SU-DHL-6 (cell line): ENCODE data around the gene SAG.

Experiments
- H2AFZ ChIP-seq: fragments of 200-600 bp; sonication (generic); 2 replicates; pipeline ENCODE4 v1.6.1; 2014; ENCODE audit warnings: low read depth, mild to moderate bottlenecking, moderate library complexity, mixed read lengths, antibody characterized with exemption, low read length; ENCODE audit not compliant: severe bottlenecking
- H3F3A ChIP-seq: fragments of 200-600 bp; shearing (Covaris generic); 2 replicates; pipeline ENCODE4 v1.6.0; 2016; ENCODE audit warnings: antibody characterized with exemption, mild to moderate bottlenecking; ENCODE audit not compliant: insufficient read depth
- H3K27ac ChIP-seq: fragments of 200-600 bp; sonication (generic); 2 replicates; pipeline ENCODE4 v1.5.1; 2016; ENCODE audit warnings: low read depth, mild to moderate bottlenecking, low read length, moderate library complexity, mixed read lengths
- H3K27me3 ChIP-seq: fragments of 200-600 bp; sonication (generic), shearing (Covaris generic); 2 replicates; pipeline ENCODE4 v1.6.0; 2014; ENCODE audit warnings: mild to moderate bottlenecking, low read length
- H3K36me3 ChIP-seq: fragments of 200-600 bp; sonication (generic); 2 replicates; pipeline ENCODE4 v1.6.1; 2014; ENCODE audit warnings: mild to moderate bottlenecking, low read length, mixed read lengths
- H3K4me2 ChIP-seq: fragments of 300-600, 200-600 bp; shearing (Covaris generic), sonication (generic); 2 replicates; pipeline ENCODE4 v1.6.0; 2014; ENCODE audit warnings: low read length, low read depth, mild to moderate bottlenecking; ENCODE audit not compliant: poor library complexity, severe bottlenecking
- H3K4me3 ChIP-seq: fragments of 200-600 bp; sonication (generic); 2 replicates; pipeline ENCODE4 v1.5.1; 2014; ENCODE audit warnings: antibody characterized with exemption, low read length, mild to moderate bottlenecking, mixed read lengths; ENCODE audit not compliant: insufficient read depth, poor library complexity, severe bottlenecking
- H3K79me2 ChIP-seq: fragments of 200-600 bp; sonication (generic); 2 replicates; pipeline ENCODE4 v1.6.1; 2014; ENCODE audit warnings: mild to moderate bottlenecking, low read length, moderate library complexity; ENCODE audit not compliant: insufficient read depth
- H3K9ac ChIP-seq: fragments of 200-600 bp; sonication (generic); 2 replicates; pipeline ENCODE4 v1.7.0; 2014; ENCODE audit warnings: mild to moderate bottlenecking, low read length
- H3K9me2 ChIP-seq: fragments of 200-600 bp; sonication (generic); replicated peaks from 2 replicates; pipeline ENCODE4 v1.6.1; 2014; ENCODE audit warnings: low read length; ENCODE audit not compliant: insufficient read depth
- H3K9me3 ChIP-seq: fragments of 200-600 bp; sonication (generic); 2 replicates; pipeline ENCODE4 v1.6.1; 2014; ENCODE audit warnings: low read length, mixed read lengths; ENCODE audit not compliant: insufficient read depth
- H4K20me1 ChIP-seq: fragments of 200-600 bp; sonication (generic); 2 replicates; pipeline ENCODE4 v1.6.1; 2014; ENCODE audit warnings: low read depth, mild to moderate bottlenecking, antibody characterized with exemption, low read length, moderate library complexity, mixed read lengths
- CTCF ChIP-seq: fragments of 200-600 bp; sonication (generic); IDR thresholded peaks from one replicate; pipeline ENCODE4 v1.5.1; 2017; ENCODE audit warnings: antibody characterized with exemption, mild to moderate bottlenecking, low read length, moderate library complexity; ENCODE audit not compliant: insufficient read depth, poor library complexity, severe bottlenecking
- EZH2phosphoT487 ChIP-seq: fragments of 200-600 bp; sonication (generic), shearing (Covaris generic); conservative IDR thresholded peaks from 2 replicates; pipeline ENCODE4 v1.6.1; 2018; ENCODE audit warnings: mild to moderate bottlenecking, antibody characterized with exemption, low read length, moderate library complexity, mixed read lengths

SAG gene

GRCh38 chr2:233367586-233367985 lies 60.0 kb downstream of the SAG start:
- Histone ChIP-seq H2AFZ (no peak overlapping the region), H3K4me2 (no peak overlapping the region), H3K9ac (no peak overlapping the region), H3K27ac (no peak overlapping the region), H3K36me3 (peaks cover 19% of the 10 kb centered on the region), H3K9me2 (no peaks in the 10 kb centered on the region), H3F3A (peaks cover 10% of the 10 kb centered on the region), H3K79me2 (no peaks in the 10 kb centered on the region), H4K20me1 (no peaks in the 10 kb centered on the region), H3K9me3 (peaks cover 11% of the 10 kb centered on the region; the same call in 1 of the 2 replicates), H3K4me3 (no peak overlapping the region), H3K27me3 (no peaks in the 10 kb centered on the region)
- TF ChIP-seq EZH2phosphoT487 (no peak), CTCF (no peak)

- H3K79me2 ChIP-seq = no peaks in the 10 kb centered on the region
- no peak overlapping the region for H3K4me2 ChIP-seq
Measured at GRCh38 chr2:233368756-233369155, 61.1 kb downstream of the SAG start.

GRCh38 chr2:233369462-233369861 lies 61.8 kb downstream of the SAG start:
- H3K9me2 ChIP-seq = no peaks in the 10 kb centered on the region
- TF ChIP-seq EZH2phosphoT487 (no peak), CTCF (no peak)
- no peak overlapping the region for H3K4me2 ChIP-seq
- H3K79me2 ChIP-seq = no peaks in the 10 kb centered on the region
- H3K9me3 ChIP-seq = peaks cover 6% of the 10 kb centered on the region; the same call in 1 of the 2 replicates
- H4K20me1 ChIP-seq = no peaks in the 10 kb centered on the region
- no peaks in the 10 kb centered on the region for H3F3A ChIP-seq
- H3K9ac ChIP-seq = no peak overlapping the region
- H2AFZ ChIP-seq = no peak overlapping the region
- no peak overlapping the region for H3K4me3 ChIP-seq
- H3K27me3 ChIP-seq = no peaks in the 10 kb centered on the region
- no peak overlapping the region for H3K27ac ChIP-seq
- H3K36me3 ChIP-seq = peaks cover 15% of the 10 kb centered on the region

More at GRCh38 chr2:233368756-233369155, 61.1 kb downstream of the SAG start:
- H3K4me3 ChIP-seq = no peak overlapping the region
- H3K9me3 ChIP-seq = peaks cover 11% of the 10 kb centered on the region; the same call in 1 of the 2 replicates
- H3K27me3 ChIP-seq = no peaks in the 10 kb centered on the region
- H4K20me1 ChIP-seq = no peaks in the 10 kb centered on the region
- H3F3A ChIP-seq = peaks cover 5% of the 10 kb centered on the region
- H3K36me3 ChIP-seq = peaks cover 22% of the 10 kb centered on the region
- no peaks in the 10 kb centered on the region for H3K9me2 ChIP-seq
- no peak overlapping the region for H3K27ac ChIP-seq
- H3K9ac ChIP-seq = no peak overlapping the region
- TF ChIP-seq CTCF = no peak
- TF ChIP-seq EZH2phosphoT487 = no peak
- H2AFZ ChIP-seq = no peak overlapping the region
